SIG-M5 (cell line): Measurements from ENCODE around the gene ROBO4.

Experiments
- DNase-seq: peaks from one replicate; lab custom pipeline; 2025; lab: John Stamatoyannopoulos, UW

The ROBO4 gene

GRCh38 chr11:124840666-124841065 is 57.0 kb downstream of the ROBO4 start:
- DNase-seq = no peak

DNA sequence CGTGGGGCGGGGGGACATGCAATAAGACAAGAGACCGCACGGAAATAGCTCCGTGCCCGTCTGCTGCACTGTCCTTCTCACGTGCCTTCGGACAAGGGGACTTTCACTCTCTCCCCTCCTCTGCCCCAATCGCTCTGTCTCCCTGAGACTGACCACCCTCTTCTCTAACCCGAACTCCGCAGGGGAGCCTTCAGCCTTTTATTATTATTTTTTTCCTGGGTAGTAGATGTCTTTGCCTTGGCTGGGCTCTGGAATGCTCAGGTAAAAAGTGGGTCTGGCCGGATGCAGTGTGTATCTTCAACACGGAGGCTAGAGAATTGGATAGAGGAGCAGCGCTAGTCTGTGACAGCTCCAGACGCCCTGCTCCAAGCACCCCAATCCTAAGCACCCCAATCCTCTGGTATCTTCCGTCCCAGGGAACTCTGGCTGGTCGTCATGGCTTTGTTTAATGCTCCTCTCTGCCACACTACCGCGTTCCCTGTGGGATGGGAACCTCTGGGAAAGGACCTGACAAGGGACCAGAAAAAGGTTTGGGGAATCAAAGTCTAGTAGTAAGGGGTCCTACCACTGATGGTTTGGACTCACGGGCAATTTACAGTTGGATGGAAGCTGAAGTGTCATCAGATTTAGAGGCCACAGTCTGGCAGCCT is 57.6 kb downstream of the ROBO4 start:
- no peak for DNase-seq

DNA sequence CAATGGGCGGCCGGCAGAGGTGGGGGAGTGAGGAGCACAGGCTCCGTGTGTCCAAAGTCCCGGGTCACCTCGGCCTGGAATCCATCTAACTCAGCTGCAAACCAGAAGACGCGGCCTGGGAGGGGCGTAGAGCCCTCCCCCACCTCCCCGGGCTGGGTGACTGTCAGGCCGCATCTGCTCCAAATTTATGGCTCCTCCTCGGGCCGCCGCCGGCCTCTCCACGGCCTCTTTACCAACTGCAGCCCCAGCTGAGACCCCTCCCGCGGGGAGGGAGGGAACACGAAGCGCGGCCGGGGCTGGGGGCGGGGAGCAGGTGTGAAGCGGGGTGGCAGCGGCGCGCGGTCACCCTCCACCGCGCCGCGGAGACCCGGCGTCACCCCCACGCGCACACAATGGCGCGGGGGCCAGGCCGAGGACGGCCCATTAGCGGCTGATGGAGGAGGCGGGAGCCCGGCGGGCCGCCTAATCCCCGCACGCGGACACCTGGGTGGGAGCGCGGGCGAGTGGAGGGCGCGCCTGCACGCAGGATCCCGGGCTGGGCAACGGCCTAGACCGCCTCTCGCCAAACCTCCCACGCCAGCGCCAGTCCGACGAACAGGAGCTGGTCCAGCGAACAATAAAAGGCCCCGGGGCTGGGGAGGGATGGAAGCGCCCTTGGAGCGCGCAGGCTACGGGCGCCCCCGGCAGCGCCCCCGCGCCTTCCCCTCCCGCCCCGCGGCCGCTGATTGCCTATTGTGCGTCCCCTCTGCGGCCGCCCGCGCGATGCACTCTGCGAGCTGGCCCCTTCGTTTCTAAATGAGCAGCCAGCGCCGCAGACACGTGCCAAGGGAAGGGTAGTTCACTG is 58.3 kb downstream of the ROBO4 start:
- no peak for DNase-seq

GRCh38 chr11:124838805-124839127 is 58.9 kb downstream of the ROBO4 start:
- DNase-seq = no peak

GRCh38 chr11:124837491-124837856 is 60.2 kb downstream of the ROBO4 start:
- no peak for DNase-seq

GRCh38 chr11:124835918-124836317 is 61.7 kb downstream of the ROBO4 start:
- DNase-seq = no peak

DNA sequence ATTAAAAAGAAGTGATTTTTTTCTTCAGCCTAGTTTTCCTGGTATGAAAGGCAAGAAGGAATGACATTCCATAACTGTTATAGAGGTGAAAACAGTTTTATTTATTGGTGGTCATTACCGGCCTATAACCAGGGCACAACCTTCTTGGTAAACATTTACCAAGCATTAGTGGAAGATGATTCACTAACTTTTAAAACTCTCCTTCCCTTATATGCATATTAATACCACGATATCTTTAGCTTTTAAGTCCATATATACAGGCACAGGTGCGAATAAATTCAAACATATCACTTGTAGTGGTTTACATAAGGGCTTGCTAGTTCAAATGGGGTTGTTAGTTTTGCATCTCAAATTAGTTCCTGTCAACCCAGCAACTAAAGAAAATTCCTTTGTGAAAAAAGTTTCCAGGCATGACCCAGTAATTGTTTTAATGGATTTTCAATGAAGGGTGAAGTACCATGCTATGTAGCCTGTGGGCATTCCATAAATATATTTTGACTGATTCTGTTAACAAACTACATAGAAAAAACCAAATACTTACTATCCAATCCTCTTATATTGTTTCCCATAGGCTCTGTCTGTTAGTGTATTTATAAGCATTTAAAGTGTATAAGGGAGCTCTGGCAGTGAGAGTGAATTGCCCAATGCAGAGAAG is 63.0 kb downstream of the ROBO4 start:
- DNase-seq = no peak
